Keratinocyte (primary cell): ENCODE data around the gene C19orf38.
A peak's percentile ranks its signal among the peaks of the same experiment; 100 is the strongest.

ENCODE experiments used
- EZH2 ChIP-seq: IDR thresholded peaks from one replicate; pipeline ENCODE4 v1.6.1; 2012; ENCODE audit warnings: inconsistent platforms, mild to moderate bottlenecking, low read length, moderate library complexity
- TF ChIP-seq, protein P1 (sequence below), 3 experiments: IDR thresholded peaks in 1 of 3; conservative IDR thresholded peaks in 1 of 3; optimal IDR thresholded peaks in 1 of 3; 2 replicates in 2 of 3; 3 replicates in 1 of 3; pipeline versions ENCODE3 to v1.5.1; 2011; ENCODE audit warnings: low read length in 3 of 3, mild to moderate bottlenecking in 3 of 3, moderate library complexity in 2 of 3, control low read depth in 1 of 3, inconsistent platforms in 1 of 3; ENCODE audit not compliant: insufficient read depth in 2 of 3; ENCODE audit errors: extremely low read depth in 1 of 3

DNA sequence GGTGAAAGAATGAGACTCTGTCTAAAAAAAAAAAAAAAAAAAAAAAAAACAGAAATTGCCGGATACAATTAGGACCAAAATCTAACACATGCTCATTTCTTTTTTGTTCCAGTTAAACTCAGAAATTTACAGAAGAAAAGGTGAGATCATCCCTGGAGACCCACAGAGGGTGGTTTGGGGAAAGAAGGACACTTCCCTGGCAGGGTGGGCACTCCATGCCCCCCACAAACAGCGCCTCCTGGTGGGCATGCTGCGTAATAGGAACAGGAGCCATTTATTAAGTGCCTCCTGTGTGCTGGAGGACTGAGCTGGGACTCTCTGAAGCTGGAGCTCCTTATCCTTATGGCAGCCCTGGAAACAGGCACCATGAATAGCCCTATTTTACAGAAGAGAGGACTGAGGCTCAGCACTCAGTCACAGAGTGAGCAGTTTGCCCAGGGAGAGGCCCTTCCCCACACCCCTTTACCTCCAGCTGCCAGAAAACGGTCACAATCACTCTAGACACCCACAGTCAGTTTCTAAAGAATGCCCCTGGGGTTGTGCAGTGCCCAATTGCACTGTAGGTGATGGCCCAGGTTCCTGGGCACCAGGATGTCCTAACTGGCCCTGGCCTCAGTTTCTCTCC is 10.1 kb downstream of the C19orf38 start:
- TF ChIP-seq, protein P1, sequence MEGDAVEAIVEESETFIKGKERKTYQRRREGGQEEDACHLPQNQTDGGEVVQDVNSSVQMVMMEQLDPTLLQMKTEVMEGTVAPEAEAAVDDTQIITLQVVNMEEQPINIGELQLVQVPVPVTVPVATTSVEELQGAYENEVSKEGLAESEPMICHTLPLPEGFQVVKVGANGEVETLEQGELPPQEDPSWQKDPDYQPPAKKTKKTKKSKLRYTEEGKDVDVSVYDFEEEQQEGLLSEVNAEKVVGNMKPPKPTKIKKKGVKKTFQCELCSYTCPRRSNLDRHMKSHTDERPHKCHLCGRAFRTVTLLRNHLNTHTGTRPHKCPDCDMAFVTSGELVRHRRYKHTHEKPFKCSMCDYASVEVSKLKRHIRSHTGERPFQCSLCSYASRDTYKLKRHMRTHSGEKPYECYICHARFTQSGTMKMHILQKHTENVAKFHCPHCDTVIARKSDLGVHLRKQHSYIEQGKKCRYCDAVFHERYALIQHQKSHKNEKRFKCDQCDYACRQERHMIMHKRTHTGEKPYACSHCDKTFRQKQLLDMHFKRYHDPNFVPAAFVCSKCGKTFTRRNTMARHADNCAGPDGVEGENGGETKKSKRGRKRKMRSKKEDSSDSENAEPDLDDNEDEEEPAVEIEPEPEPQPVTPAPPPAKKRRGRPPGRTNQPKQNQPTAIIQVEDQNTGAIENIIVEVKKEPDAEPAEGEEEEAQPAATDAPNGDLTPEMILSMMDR (optimal IDR thresholded peaks at IDR 0.05 in 1 of 3, IDR thresholded peaks at IDR 0.05 in 1 of 3, conservative IDR thresholded peaks at IDR 0.05 in 1 of 3; ENCODE audit: extremely low read depth in 1 of 3, insufficient read depth in 2 of 3, low read length in 3 of 3): peak; percentile 78 to 92 (median 80)
- TF ChIP-seq EZH2: no peak
